Activated CD8-positive, alpha-beta memory T cell treated with anti-CD3 and anti-CD28 coated beads, Interleukin-2, amount 10 ng/mL, durations not matched to agents 7 days and 5 days (primary cell): Measurements from ENCODE around the gene CASP12. TPM values are rescaled to one million over a fixed set of nuclear protein-coding genes. Genes with fewer than 3 reads are reported as not detected.
A peak's percentile ranks its signal among the peaks of the same experiment; 100 is the strongest.

Experiments
- ATAC-seq: fragments of 150-1000 bp; cut with Tn5 transposase; one replicate; pipeline ENCODE4 v1.10.0; 2021; ENCODE audit warnings: moderate library complexity
- CTCF ChIA-PET: fragments of 350-600 bp; sonication (Branson Sonifier 250); formaldehyde crosslinking; loops from one replicate; lab custom pipeline; 2021; ENCODE audit warnings: antibody characterized with exemption; lab: Charles Lee
- DNase-seq: peaks from one replicate; pipeline ENCODE4 v3.0.0-alpha.2; 2020
- H3K27ac Mint-ChIP-seq: one replicate; pipeline ENCODE4 v1.8.0; 2021; ENCODE audit warnings: mild to moderate bottlenecking, mixed read lengths
- H3K27me3 Mint-ChIP-seq: one replicate; pipeline ENCODE4 v1.8.0; 2021; ENCODE audit warnings: mixed read lengths
- H3K36me3 Mint-ChIP-seq: one replicate; pipeline ENCODE4 v1.8.0; 2021; ENCODE audit warnings: mild to moderate bottlenecking, mixed read lengths
- H3K4me1 Mint-ChIP-seq: one replicate; pipeline ENCODE4 v1.8.0; 2021; ENCODE audit warnings: mixed read lengths
- H3K4me3 Mint-ChIP-seq: one replicate; pipeline ENCODE4 v1.8.0; 2021; ENCODE audit warnings: mild to moderate bottlenecking, moderate library complexity, mixed read lengths
- H3K9me3 Mint-ChIP-seq: one replicate; pipeline ENCODE4 v1.8.0; 2022; ENCODE audit warnings: low read depth, mixed read lengths
- total RNA-seq, 2 experiments: library from RNA; stranded (reverse); gene quantifications; one replicate each; pipeline ENCODE4 v1.2.3, GENCODE V29; 2021

Gene CASP12
- total RNA-seq, 2 experiments from 2014 or later, result 0.23 TPM; not detected in 1

DNA sequence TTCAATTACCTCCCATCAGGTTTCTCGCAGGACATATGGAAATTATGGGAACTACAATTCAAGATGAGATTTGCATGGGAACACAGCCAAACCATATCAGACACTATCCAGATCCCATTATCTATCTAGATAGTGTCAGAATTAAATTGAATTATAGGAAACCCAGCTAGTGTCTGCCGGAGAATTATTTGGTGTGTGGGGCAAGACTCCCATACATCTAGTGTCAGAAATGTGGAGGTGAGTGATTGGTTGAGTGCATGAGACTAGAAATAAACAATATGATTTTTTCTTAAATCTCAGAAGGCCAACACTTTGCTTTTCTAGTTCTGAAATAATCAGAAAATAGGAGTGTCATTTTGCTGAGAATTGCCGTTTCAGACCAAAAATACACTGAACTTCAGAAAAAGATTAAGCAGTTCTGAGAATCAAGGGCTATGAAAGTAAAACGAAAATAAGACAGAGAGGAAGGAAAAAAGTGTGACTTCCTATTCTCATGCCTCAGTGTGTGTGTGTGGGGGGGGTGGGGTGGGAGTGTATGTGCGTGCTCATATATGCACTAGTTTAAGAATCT is 21.3 kb downstream of the CASP12 start:
- ATAC-seq, result peak; percentile 90
- Mint-ChIP-seq H3K9me3 (peaks cover 5% of the 10 kb centered on the region), H3K4me3 (peak overlapping the region; percentile 36), H3K4me1 (peaks cover 31% of the 10 kb centered on the region), H3K36me3 (peaks cover 44% of the 10 kb centered on the region), H3K27me3 (no peaks in the 10 kb centered on the region), H3K27ac (peak overlapping the region; percentile 77)
- CTCF ChIA-PET, result no interaction called here
- no peak for DNase-seq

DNA sequence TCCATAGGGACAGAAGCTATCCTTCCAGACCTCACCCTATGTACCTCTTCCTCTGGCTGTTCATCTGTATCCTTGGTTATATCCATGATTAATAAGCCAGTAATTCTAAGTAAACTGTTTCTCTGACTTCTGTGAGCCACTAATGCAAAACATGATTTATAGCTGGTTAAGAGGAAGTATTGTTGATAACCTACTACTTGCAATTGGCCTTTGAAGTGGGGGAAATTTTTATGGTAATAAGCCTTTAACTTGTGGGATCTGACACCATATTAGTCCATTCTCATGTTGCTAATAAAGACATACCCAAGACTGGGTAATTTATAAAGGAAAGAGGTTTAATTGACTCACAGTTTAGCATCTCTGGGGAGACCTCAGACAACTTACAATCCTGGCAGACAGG is 21.9 kb downstream of the CASP12 start:
- H3K27ac Mint-ChIP-seq, result peak overlapping the region; percentile 77

DNA sequence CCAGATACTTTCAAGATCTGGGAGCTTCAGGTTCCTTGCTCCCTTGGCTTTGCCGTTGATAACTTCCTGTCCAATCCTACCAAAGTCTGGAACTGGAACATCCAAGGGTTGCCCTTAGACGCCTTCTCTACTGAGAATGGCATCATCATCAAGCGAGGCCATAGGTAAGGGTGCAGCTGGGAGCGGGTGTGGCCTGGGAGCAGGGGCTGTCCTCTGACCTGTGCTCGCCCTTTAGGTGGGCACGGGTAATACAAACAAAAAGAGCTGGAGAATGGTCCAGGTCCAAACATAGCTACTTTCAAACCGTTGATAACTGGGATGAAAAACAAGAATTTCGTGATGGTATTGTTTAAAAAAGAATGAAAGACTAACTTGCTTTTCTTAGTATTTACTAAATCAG is 25.0 kb downstream of the CASP12 start:
- CTCF ChIA-PET, result interaction anchor here (1.2 kb wide), 1 partner anchor 163 kb away, joined by 3 read pairs; no protein-coding TSS in a partner anchor
- no peaks in the 10 kb centered on the region for H3K27me3 Mint-ChIP-seq
- no peak overlapping the region for H3K27ac Mint-ChIP-seq
- no peak for ATAC-seq
- peaks cover 4% of the 10 kb centered on the region for H3K9me3 Mint-ChIP-seq
- H3K4me3 Mint-ChIP-seq, result no peak overlapping the region
- peaks cover 33% of the 10 kb centered on the region for H3K36me3 Mint-ChIP-seq
- no peak for DNase-seq
- H3K4me1 Mint-ChIP-seq, result peaks cover 31% of the 10 kb centered on the region

More for the DNA sequence above, 21.9 kb downstream of the CASP12 start:
- Mint-ChIP-seq H3K36me3 (peaks cover 44% of the 10 kb centered on the region), H3K4me3 (no peak overlapping the region), H3K4me1 (peaks cover 31% of the 10 kb centered on the region), H3K9me3 (peaks cover 5% of the 10 kb centered on the region), H3K27me3 (no peaks in the 10 kb centered on the region)
- no peak for ATAC-seq
- CTCF ChIA-PET, result no interaction called here
- no peak for DNase-seq

DNA sequence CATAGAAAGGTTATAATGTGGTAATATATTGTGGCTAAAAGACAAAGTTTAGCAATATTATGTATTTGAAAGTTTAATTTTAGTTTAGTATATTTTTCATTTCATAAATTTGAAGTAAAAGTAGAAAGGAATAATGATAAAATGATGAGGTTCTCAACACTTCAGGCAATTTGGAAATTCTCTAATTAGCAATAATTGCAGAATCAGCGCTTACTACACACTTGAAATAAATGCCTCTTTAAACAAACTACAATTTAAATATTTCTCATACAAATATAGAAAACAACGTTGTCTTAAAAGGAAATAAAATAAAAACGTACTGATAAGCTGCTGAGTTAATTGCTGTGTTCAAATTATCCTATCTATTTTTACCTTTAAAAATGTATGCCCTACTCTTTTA is 25.9 kb downstream of the CASP12 start:
- Mint-ChIP-seq H3K4me3 (no peak overlapping the region), H3K27ac (no peak overlapping the region), H3K9me3 (peaks cover 4% of the 10 kb centered on the region), H3K36me3 (peaks cover 26% of the 10 kb centered on the region), H3K27me3 (no peaks in the 10 kb centered on the region), H3K4me1 (peaks cover 22% of the 10 kb centered on the region)
- CTCF ChIA-PET, result no interaction called here
- DNase-seq (no peak), ATAC-seq (no peak)

GRCh38 chr11:104870910-104871309 is 27.4 kb downstream of the CASP12 start:
- Mint-ChIP-seq H3K27me3 (no peaks in the 10 kb centered on the region), H3K4me3 (no peak overlapping the region), H3K9me3 (peaks cover 7% of the 10 kb centered on the region), H3K27ac (no peak overlapping the region), H3K36me3 (peaks cover 18% of the 10 kb centered on the region), H3K4me1 (peaks cover 7% of the 10 kb centered on the region)
- ATAC-seq, result no peak
- CTCF ChIA-PET, result interaction anchor here (0.8 kb wide), 1 partner anchor 47 kb away, joined by 3 read pairs; no protein-coding TSS in a partner anchor
- no peak for DNase-seq

- CTCF ChIA-PET, result no interaction called here
- Mint-ChIP-seq H3K27ac (no peak overlapping the region), H3K4me3 (no peak overlapping the region), H3K36me3 (peaks cover 10% of the 10 kb centered on the region), H3K4me1 (no peaks in the 10 kb centered on the region), H3K27me3 (no peaks in the 10 kb centered on the region), H3K9me3 (peaks cover 5% of the 10 kb centered on the region)
- DNase-seq (no peak), ATAC-seq (no peak)
Observed at GRCh38 chr11:104866815-104867214, 31.4 kb downstream of the CASP12 start.

DNA sequence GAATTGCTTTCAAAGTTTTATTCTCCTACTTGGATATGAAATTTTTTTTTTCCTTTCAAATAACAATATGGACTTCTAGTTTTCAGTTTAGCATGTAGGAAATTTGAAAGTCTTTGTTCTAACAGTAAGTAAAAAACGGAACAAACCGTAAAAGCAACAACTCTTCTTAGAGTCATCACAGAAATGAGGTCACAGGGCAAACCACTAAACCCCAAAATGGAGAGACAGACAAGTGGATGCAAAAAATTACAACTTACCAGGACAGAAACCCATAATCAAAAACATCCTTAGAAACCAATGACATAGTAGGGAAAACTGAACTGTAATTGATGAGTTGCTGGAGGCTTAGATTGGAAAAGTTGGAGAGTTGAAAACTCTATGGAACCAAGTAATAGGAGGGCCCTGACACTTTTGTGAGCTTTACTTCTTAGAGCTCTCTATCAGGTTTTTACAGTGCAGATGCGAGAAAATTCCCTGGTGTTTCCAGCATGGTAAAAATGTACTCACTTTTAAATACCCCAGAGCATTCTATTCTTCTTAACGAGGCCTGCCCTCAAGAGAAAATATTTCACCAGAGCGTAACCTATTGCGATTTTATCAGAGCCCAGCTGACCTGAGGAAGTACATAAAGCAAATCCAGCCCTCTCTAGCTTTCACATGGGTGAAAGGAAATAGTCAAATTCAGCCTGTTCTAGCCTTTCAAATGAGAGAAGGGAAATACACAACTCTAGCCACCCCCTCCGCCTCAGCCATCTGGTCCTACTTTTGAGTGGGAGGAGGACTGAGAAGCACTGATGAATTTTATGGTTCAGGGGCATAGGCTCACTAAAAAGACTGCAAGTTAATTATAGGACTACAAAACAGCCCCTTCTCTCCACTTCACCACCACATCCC is 39.1 kb downstream of the CASP12 start:
- CTCF ChIA-PET, result no interaction called here
- Mint-ChIP-seq H3K27me3 (no peaks in the 10 kb centered on the region), H3K27ac (peak overlapping the region; percentile 30), H3K9me3 (no peaks in the 10 kb centered on the region), H3K36me3 (peaks cover 12% of the 10 kb centered on the region), H3K4me3 (peak overlapping the region; percentile 0), H3K4me1 (peaks cover 14% of the 10 kb centered on the region)
- ATAC-seq, result peak; percentile 27
- DNase-seq, result no peak

DNA sequence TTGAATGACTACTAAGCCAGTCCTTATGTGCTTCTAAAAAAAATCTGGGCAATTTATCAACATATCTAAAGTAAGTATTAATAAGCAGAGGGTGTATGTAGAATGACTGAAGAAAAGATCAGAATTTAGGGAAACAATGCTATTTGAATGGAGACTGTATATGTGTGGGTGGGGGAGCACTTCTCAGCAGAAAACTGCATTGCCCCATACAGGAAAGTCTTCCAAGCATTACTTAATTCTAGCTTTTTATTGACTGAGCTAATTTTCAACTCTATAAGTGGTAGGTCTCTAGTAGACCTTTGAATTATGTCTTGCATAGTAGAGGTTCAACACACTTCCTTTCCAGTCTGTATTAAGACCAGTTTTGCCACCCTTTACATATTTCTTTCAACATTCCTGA is 41.7 kb downstream of the CASP12 start:
- no peak overlapping the region for H3K4me3 Mint-ChIP-seq
- no peak overlapping the region for H3K27ac Mint-ChIP-seq
- H3K4me1 Mint-ChIP-seq, result peaks cover 14% of the 10 kb centered on the region
- DNase-seq (no peak), ATAC-seq (no peak)
- H3K9me3 Mint-ChIP-seq, result no peaks in the 10 kb centered on the region
- H3K27me3 Mint-ChIP-seq, result no peaks in the 10 kb centered on the region
- CTCF ChIA-PET, result no interaction called here
- peaks cover 12% of the 10 kb centered on the region for H3K36me3 Mint-ChIP-seq

DNA sequence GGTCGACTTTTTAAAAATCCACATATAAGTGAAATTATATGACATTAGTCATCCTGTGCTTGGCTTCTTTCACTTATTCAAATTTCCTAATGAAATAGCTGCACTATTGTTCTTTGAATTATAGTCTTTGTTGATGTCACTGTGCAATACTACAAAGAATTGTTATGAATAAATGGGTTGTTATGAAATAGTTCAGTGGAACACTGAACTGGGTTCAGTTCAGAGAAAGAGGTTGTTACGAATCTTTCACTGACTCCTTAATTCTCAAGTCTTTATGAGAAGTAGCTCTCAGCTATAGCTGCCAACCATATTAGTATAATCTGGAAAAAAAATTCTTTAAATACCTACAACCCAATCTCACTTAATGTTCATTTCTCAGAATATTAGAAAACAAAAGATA is 42.3 kb downstream of the CASP12 start:
- CTCF ChIA-PET, result no interaction called here
- Mint-ChIP-seq H3K4me3 (no peak overlapping the region), H3K27me3 (no peaks in the 10 kb centered on the region), H3K9me3 (no peaks in the 10 kb centered on the region), H3K27ac (no peak overlapping the region), H3K36me3 (peaks cover 11% of the 10 kb centered on the region), H3K4me1 (peaks cover 14% of the 10 kb centered on the region)
- DNase-seq (no peak), ATAC-seq (no peak)

GRCh38 chr11:104853276-104853675 is 45.0 kb downstream of the CASP12 start:
- ATAC-seq, result no peak
- CTCF ChIA-PET, result no interaction called here
- Mint-ChIP-seq H3K9me3 (no peaks in the 10 kb centered on the region), H3K36me3 (peaks cover 5% of the 10 kb centered on the region), H3K27ac (no peak overlapping the region), H3K4me3 (no peak overlapping the region), H3K4me1 (no peaks in the 10 kb centered on the region), H3K27me3 (no peaks in the 10 kb centered on the region)
- DNase-seq, result no peak

GRCh38 chr11:104852811-104853210 is 45.4 kb downstream of the CASP12 start:
- Mint-ChIP-seq H3K36me3 (peaks cover 4% of the 10 kb centered on the region), H3K27me3 (no peaks in the 10 kb centered on the region), H3K4me1 (no peaks in the 10 kb centered on the region), H3K9me3 (no peaks in the 10 kb centered on the region), H3K27ac (no peak overlapping the region), H3K4me3 (no peak overlapping the region)
- DNase-seq (no peak), ATAC-seq (no peak)
- CTCF ChIA-PET, result no interaction called here

GRCh38 chr11:104846216-104846615 is 52.0 kb downstream of the CASP12 start:
- H3K27me3 Mint-ChIP-seq, result no peaks in the 10 kb centered on the region
- no peaks in the 10 kb centered on the region for H3K4me1 Mint-ChIP-seq
- H3K36me3 Mint-ChIP-seq, result peaks cover 3% of the 10 kb centered on the region
- peaks cover 2% of the 10 kb centered on the region for H3K9me3 Mint-ChIP-seq
- no peak for DNase-seq
- no peak for ATAC-seq
- H3K27ac Mint-ChIP-seq, result no peak overlapping the region
- CTCF ChIA-PET, result no interaction called here
- H3K4me3 Mint-ChIP-seq, result no peak overlapping the region

- no peaks in the 10 kb centered on the region for H3K27me3 Mint-ChIP-seq
- H3K4me1 Mint-ChIP-seq, result no peaks in the 10 kb centered on the region
- H3K27ac Mint-ChIP-seq, result no peak overlapping the region
- H3K9me3 Mint-ChIP-seq, result peaks cover 2% of the 10 kb centered on the region
- ATAC-seq (no peak), DNase-seq (no peak)
- H3K4me3 Mint-ChIP-seq, result no peak overlapping the region
- CTCF ChIA-PET, result no interaction called here
- H3K36me3 Mint-ChIP-seq, result peaks cover 3% of the 10 kb centered on the region
Observed at GRCh38 chr11:104844451-104844850, 53.8 kb downstream of the CASP12 start.
